ENCODE results near the gene RXRA. TPM values are rescaled to one million over a fixed set of nuclear protein-coding genes. Genes with fewer than 3 reads are reported as not detected.

Gene RXRA
- 10.8 and 16.2 TPM in 2 replicates for total RNA-seq

DNA sequence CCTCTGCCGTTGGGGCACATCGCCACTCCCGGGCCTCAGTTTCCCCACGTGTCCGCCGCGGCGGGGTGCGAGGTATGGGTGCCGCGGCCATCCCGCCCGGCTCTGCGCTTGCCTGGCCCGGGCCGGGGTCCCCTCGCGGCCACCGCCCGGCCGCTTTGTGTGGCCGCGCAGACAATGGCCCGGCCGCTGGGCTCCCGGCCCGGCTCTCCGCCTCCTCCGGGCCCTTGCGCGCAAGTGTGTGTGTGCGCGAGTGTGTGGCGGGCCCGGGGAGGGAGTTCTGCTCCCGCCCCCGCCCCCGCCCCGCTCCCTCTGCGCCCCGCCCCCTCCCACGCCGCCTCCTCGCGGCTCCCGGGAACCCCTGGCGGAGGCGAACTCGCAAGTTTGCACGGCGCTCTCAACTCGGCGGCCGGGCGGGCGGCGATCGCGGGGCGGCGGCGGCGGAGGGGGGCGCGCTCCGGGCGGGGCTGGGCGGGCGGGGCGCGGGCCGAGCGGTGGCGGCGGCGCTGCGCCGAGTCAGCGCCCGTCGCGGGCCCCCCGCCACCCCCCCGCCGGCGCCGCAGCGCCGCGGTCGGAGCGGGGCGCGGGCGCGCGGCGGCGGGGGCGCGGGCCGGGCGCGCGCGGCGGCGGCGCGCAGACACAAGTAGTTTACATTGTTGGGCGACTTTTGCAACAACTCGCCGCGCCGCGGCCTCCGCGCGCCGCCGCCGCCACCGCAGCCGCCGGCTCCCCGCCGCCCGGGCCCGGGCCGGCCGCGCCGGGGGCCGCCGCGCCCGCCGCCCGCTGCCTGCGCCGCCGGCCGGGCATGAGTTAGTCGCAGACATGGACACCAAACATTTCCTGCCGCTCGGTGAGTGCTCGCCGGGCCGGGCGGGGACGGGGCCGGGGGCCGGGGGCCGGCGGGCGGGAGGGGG lies at the start of gene RXRA:
TSS of gene RXRA (plus strand) at position 643 of the 911 bp plus-strand sequence. CDS start at position 820, 177 bp downstream.

Other genes with a start within 250 kb of the RXRA start
- gene WDR5, start 190.4 kb upstream of the RXRA start, total RNA-seq = 19.5 and 20.1 TPM in 2 replicates
- not detected in 2 replicates for gene RNU6ATAC, start 161.9 kb upstream of the RXRA start, total RNA-seq